Neural crest cell (in vitro differentiated cells): ENCODE results near the gene ADORA1. TPM values are rescaled to one million over a fixed set of nuclear protein-coding genes. Genes with fewer than 3 reads are reported as not detected.

Source experiments
- DNase-seq: peaks from one replicate; pipeline ENCODE4 v3.0.0; 2021; ENCODE audit warnings: low read depth, mixed read lengths, low spot score
- H3K27ac Mint-ChIP-seq: one replicate; pipeline ENCODE4 v1.8.0; 2021; ENCODE audit warnings: mild to moderate bottlenecking, mixed read lengths; ENCODE audit not compliant: unreplicated experiment
- H3K27me3 Mint-ChIP-seq: 2 replicates; pipeline ENCODE4 v1.8.0; 2021; ENCODE audit warnings: low read depth, mild to moderate bottlenecking, mixed read lengths
- H3K36me3 Mint-ChIP-seq: 2 replicates; pipeline ENCODE4 v1.8.0; 2021; ENCODE audit warnings: low read depth, mild to moderate bottlenecking, mixed read lengths
- H3K4me1 Mint-ChIP-seq: 2 replicates; pipeline ENCODE4 v1.8.0; 2021; ENCODE audit warnings: mixed read lengths
- H3K4me3 Mint-ChIP-seq: one replicate; pipeline ENCODE4 v1.8.0; 2021; ENCODE audit warnings: mild to moderate bottlenecking, mixed read lengths
- H3K9me3 Mint-ChIP-seq: 2 replicates; pipeline ENCODE4 v1.8.0; 2021; ENCODE audit warnings: mixed read lengths
- long read RNA-seq: library from polyadenylated mRNA; unstranded; transcript quantifications from one replicate; pipeline ENCODE4 v2.0.0, GENCODE V29; 2020
- total RNA-seq: library from RNA; stranded (reverse); gene quantifications from 2 replicates; pipeline ENCODE4 v1.2.1, GENCODE V29; 2021
- TF ChIP-seq, protein P1 (sequence below): fragments of 200-600 bp; sonication (generic); conservative IDR thresholded peaks from 2 replicates; pipeline ENCODE4 v1.5.0; 2021; ENCODE audit warnings: antibody characterized with exemption, mild to moderate bottlenecking

Gene ADORA1
- 1.9 and 2.0 TPM in 2 replicates for total RNA-seq
- long read RNA-seq = 0 reads

DNA sequence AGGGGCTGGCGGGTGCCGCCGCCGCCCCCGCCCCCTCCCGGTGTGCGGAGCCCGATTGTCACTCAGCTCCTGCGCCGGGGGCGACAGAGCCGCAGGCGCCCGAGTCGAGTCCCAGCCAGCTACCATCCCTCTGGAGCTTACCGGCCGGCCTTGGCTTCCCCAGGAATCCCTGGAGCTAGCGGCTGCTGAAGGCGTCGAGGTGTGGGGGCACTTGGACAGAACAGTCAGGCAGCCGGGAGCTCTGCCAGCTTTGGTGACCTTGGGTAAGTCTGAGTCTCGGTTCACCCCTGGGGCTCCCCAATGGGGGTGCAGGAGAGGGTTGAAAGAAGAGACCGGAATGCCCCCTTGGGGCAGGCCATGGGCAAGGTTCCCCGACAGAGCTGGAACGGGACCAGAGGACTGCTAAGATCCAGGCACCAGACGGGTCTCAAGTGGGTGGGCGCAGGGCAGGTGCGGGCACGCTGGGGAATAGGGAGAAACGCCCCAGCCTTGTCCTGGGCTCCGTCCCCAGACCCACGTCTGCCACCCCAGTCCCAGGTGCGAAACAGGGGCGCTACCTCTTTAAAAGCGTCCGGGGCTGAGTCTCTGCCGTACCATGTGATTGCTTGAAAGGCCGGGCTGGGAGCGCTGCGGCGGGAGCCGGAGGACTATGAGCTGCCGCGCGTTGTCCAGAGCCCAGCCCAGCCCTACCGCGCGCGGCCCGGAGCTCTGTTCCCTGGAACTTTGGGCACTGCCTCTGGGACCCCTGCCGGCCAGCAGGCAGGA lies at the start of gene ADORA1:
Gene ADORA1, plus strand, starts transcription at position 61 of the 765 bp plus-strand sequence. CDS start 1,116 bp downstream, outside the sequence.
- Mint-ChIP-seq H3K36me3 (no peaks in the 10 kb centered on the region), H3K9me3 (no peaks in the 10 kb centered on the region), H3K4me3 (peak within 1 kb of the TSS; percentile 78), H3K4me1 (peaks cover 16% of the 10 kb centered on the region), H3K27ac (no peak within 1 kb of the TSS), H3K27me3 (peaks cover 59% of the 10 kb centered on the region)
- peak; percentile 48 for DNase-seq
- TF ChIP-seq, protein P1, sequence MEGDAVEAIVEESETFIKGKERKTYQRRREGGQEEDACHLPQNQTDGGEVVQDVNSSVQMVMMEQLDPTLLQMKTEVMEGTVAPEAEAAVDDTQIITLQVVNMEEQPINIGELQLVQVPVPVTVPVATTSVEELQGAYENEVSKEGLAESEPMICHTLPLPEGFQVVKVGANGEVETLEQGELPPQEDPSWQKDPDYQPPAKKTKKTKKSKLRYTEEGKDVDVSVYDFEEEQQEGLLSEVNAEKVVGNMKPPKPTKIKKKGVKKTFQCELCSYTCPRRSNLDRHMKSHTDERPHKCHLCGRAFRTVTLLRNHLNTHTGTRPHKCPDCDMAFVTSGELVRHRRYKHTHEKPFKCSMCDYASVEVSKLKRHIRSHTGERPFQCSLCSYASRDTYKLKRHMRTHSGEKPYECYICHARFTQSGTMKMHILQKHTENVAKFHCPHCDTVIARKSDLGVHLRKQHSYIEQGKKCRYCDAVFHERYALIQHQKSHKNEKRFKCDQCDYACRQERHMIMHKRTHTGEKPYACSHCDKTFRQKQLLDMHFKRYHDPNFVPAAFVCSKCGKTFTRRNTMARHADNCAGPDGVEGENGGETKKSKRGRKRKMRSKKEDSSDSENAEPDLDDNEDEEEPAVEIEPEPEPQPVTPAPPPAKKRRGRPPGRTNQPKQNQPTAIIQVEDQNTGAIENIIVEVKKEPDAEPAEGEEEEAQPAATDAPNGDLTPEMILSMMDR = peak; percentile 40

DNA sequence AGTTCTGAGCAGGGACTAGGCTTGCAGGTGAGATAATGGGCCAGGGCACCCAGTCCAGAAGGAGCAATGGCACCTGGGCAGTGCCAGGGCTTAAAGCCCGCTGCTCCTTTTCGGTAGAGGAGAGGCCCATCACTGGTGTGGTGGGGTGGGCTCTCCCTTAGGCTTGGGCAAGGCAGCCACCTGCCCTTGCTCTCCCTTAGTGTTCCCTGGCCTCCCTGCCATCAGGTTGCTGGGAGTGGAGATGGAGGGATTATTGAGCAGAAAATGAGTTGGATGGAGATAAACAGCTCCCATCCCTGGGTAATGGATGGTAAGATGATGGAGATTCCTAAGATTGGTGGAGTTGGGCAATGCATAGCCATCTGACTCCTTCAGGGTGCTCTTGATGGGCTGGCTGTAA lies 49.6 kb upstream of the ADORA1 start:
- H3K36me3 Mint-ChIP-seq = no peaks in the 10 kb centered on the region
- peaks cover 17% of the 10 kb centered on the region for H3K27me3 Mint-ChIP-seq
- TF ChIP-seq, protein P1 = no peak
- H3K27ac Mint-ChIP-seq = no peak overlapping the region
- H3K4me1 Mint-ChIP-seq = peaks cover 5% of the 10 kb centered on the region
- DNase-seq = no peak
- no peaks in the 10 kb centered on the region for H3K9me3 Mint-ChIP-seq
- H3K4me3 Mint-ChIP-seq = no peak overlapping the region

GRCh38 chr1:203078478-203078877 lies 49.0 kb upstream of the ADORA1 start:
- Mint-ChIP-seq H3K9me3 (no peaks in the 10 kb centered on the region), H3K4me1 (peaks cover 5% of the 10 kb centered on the region), H3K4me3 (no peak overlapping the region), H3K36me3 (no peaks in the 10 kb centered on the region), H3K27me3 (peaks cover 14% of the 10 kb centered on the region), H3K27ac (no peak overlapping the region)
- TF ChIP-seq, protein P1 = no peak
- no peak for DNase-seq

GRCh38 chr1:203080456-203080855 lies 47.1 kb upstream of the ADORA1 start:
- Mint-ChIP-seq H3K27ac (no peak overlapping the region), H3K36me3 (no peaks in the 10 kb centered on the region), H3K4me3 (no peak overlapping the region), H3K9me3 (no peaks in the 10 kb centered on the region), H3K4me1 (peaks cover 5% of the 10 kb centered on the region), H3K27me3 (peaks cover 12% of the 10 kb centered on the region)
- DNase-seq = no peak
- TF ChIP-seq, protein P1 = no peak

DNA sequence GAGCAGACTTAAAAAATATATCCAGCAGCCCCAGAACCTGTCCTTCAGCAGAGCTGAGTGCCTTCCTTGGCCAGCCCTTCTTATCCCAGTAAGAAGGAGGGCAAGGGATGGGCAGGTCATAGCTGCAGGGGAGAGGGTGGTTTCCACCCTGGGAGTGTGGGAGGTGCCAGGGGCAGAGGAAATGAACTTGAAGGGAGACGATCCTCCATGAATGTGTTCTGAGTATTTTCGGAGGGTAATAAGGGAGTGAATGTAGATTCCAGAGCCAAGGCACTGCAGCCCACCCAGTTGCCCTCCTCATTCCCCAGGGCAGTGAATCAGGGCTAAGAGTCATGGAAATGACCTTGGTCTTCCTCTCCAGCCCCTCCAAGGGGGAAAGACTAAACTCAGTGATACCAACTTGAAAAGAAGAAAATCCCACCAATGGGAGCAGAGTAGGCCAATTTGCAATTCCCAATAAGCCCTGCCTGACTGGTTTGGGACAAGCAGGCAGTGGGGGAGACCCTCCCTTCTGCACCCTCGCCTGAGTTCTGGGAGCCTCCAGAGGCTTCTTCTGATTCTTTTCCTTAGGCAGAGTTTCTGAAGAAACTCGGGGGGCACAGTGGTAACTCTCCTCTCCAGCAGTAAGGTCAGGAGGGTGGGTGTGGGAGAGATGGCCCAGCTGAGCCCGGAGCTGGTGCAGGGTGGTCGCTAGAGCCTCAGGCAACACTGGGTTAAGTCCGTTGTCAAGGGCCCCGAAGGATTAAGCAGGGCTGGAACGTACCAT lies 45.9 kb upstream of the ADORA1 start:
- no peak overlapping the region for H3K27ac Mint-ChIP-seq
- no peak for DNase-seq
- peaks cover 12% of the 10 kb centered on the region for H3K27me3 Mint-ChIP-seq
- H3K4me1 Mint-ChIP-seq = peaks cover 5% of the 10 kb centered on the region
- TF ChIP-seq, protein P1 = no peak
- H3K36me3 Mint-ChIP-seq = no peaks in the 10 kb centered on the region
- no peaks in the 10 kb centered on the region for H3K9me3 Mint-ChIP-seq
- H3K4me3 Mint-ChIP-seq = no peak overlapping the region
